GM12874 (cell line): ENCODE results near the gene SEMA6A.

Experiments used
- CTCF ChIP-seq: IDR thresholded peaks from 2 replicates; pipeline ENCODE4 v1.5.1; 2011; ENCODE audit warnings: low read depth, mild to moderate bottlenecking, control low read depth, low read length, moderate library complexity; ENCODE audit not compliant: insufficient read depth

Gene SEMA6A

GRCh38 chr5:116424951-116425350 is 149.7 kb downstream of the SEMA6A start:
- no peak for TF ChIP-seq CTCF

GRCh38 chr5:116424258-116424615 is 150.4 kb downstream of the SEMA6A start:
- no peak for TF ChIP-seq CTCF

GRCh38 chr5:116423587-116424257 is 150.9 kb downstream of the SEMA6A start:
- TF ChIP-seq CTCF = no peak

GRCh38 chr5:116423141-116423540 is 151.5 kb downstream of the SEMA6A start:
- TF ChIP-seq CTCF = no peak

- no peak for TF ChIP-seq CTCF
Measured at GRCh38 chr5:116421080-116421629, 153.5 kb downstream of the SEMA6A start.

- TF ChIP-seq CTCF = no peak
Measured at GRCh38 chr5:116420540-116420939, 154.1 kb downstream of the SEMA6A start.

GRCh38 chr5:116419258-116419657 is 155.4 kb downstream of the SEMA6A start:
- TF ChIP-seq CTCF = no peak
